Fibroblast of pulmonary artery (primary cell): Measurements from ENCODE around the gene TYR.
"Not testable (repeated sequence)": the region's sequence is repeated elsewhere in the genome, so short reads cannot be mapped to it uniquely, and the experiment has no call there.

Experiments
- DNase-seq: peaks from one replicate; pipeline ENCODE4 v3.0.0-alpha.2; 2010; ENCODE audit warnings: low read depth
- H3K4me3 ChIP-seq: replicated peaks from 2 replicates; pipeline ENCODE4 v1.5.1; 2011; ENCODE audit warnings: low read depth, mild to moderate bottlenecking, control low read depth, low read length, moderate library complexity
- TF ChIP-seq, protein P1 (sequence below): IDR thresholded peaks from 2 replicates; pipeline ENCODE4 v1.5.1; 2011; ENCODE audit warnings: mild to moderate bottlenecking, control low read depth, low read length, inconsistent platforms; ENCODE audit errors: missing control alignments

The TYR gene

GRCh38 chr11:89310607-89311006 is 132.9 kb downstream of the TYR start:
- not testable (repeated sequence) for DNase-seq, H3K4me3 ChIP-seq

GRCh38 chr11:89321401-89321800 is 143.7 kb downstream of the TYR start:
- H3K4me3 ChIP-seq: no peak overlapping the region
- peak; percentile 48 for DNase-seq
- TF ChIP-seq, protein P1, sequence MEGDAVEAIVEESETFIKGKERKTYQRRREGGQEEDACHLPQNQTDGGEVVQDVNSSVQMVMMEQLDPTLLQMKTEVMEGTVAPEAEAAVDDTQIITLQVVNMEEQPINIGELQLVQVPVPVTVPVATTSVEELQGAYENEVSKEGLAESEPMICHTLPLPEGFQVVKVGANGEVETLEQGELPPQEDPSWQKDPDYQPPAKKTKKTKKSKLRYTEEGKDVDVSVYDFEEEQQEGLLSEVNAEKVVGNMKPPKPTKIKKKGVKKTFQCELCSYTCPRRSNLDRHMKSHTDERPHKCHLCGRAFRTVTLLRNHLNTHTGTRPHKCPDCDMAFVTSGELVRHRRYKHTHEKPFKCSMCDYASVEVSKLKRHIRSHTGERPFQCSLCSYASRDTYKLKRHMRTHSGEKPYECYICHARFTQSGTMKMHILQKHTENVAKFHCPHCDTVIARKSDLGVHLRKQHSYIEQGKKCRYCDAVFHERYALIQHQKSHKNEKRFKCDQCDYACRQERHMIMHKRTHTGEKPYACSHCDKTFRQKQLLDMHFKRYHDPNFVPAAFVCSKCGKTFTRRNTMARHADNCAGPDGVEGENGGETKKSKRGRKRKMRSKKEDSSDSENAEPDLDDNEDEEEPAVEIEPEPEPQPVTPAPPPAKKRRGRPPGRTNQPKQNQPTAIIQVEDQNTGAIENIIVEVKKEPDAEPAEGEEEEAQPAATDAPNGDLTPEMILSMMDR: no peak

GRCh38 chr11:89327885-89328284 is 150.2 kb downstream of the TYR start:
- no peak for DNase-seq
- TF ChIP-seq, protein P1: no peak
- no peak overlapping the region for H3K4me3 ChIP-seq

DNA sequence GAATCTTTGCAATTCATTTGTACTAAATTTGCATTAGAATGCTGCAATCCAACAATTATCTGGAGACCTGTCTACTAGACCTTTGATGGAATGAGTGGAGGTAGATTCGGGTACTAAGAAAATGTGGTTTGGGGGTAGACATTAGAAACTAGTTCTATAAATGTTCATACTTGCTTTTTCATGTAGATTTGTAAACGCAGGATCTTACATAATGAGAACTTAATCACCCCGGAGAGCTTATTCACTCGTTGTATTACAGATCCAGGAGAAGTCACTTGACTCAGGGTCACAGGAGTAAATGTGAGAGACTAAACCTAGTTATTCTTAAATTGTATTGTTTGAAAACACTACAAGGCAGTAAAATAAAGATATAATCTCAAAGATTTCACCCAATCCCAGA is 154.3 kb downstream of the TYR start:
- H3K4me3 ChIP-seq, DNase-seq: not testable (repeated sequence)

- TF ChIP-seq, protein P1: peak; percentile 49
- not testable (repeated sequence) for H3K4me3 ChIP-seq
- peak; percentile 68 for DNase-seq
Measured at GRCh38 chr11:89333704-89334103, 156.0 kb downstream of the TYR start.

GRCh38 chr11:89337100-89337650 is 159.5 kb downstream of the TYR start:
- H3K4me3 ChIP-seq, DNase-seq: not testable (repeated sequence)

DNA sequence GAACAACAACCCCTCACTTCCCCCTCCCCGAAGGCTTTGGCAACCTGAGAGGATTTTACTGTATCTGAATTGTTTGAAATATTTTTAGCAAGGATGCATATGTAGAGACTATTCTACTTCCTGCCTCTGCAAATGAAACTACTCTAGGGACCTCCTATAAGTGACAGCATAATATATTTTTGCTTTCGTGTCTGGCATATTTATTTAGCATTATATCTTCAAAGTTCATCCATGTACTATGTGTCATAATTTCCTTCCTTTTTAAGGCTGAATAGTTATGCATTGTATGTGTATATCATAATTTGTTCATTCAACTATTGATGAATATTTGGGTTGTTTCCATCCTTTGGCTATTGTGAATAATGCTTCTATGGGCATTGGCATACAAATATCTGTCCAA is 160.4 kb downstream of the TYR start:
- not testable (repeated sequence) for DNase-seq, H3K4me3 ChIP-seq

DNA sequence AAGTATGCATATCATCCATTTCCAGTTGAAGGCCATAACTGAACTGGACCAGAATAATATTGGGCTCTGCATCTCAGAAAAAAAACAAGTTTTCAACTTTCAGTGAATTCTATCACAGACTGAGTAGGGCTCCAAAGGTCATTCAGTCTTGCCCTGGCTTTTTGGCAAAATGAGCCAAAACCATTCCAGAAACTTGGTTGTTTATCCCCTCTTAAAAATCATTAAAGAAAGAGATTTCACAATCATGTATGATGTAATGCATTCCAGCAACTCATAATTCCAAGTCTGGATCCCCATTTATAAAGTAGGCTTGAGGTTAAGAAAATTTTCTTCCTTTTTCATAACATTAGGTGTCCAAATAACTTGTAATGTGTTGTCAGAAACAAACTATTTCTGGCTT is 162.8 kb downstream of the TYR start:
- peak; percentile 61 for DNase-seq

DNA sequence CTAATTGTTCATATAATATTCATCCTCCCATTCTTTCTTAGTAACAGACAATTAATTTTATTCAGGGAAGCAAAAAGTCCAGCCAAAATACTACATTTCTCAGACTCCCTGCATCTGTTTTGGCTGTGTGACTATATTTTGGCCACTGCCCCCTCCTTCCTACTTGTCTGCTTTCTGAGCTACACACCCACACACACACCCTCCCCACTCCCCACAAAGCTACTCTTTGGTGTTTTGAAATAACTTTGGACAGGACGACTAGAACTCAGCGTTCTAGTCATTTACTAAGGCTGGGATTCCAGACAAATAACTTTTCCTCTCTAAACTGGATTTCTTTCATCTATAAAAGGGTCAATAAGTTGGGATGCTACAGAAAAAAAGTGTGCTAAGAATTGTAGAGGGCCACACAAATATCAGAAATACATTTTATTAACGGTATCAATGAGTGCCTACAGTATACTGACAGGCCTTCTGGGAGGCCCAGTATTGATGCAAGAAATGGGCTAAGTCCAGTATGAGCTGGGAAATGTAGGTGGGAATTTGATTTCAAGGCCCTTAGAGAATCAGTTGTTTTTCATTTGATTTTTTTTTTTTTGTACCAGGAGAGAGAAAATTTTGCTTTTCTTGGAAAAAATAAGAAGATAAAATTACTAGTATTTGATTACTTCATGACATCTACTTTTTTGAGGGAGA is 165.4 kb downstream of the TYR start:
- DNase-seq: peak; percentile 73
- H3K4me3 ChIP-seq: not testable (repeated sequence)

More for the DNA sequence above, 162.8 kb downstream of the TYR start:
- H3K4me3 ChIP-seq: not testable (repeated sequence)
